ENCODE results near the gene WDFY4. TPM values are rescaled to one million over a fixed set of nuclear protein-coding genes. Genes with fewer than 3 reads are reported as not detected.

The WDFY4 gene
- total and polyA plus RNA-seq, 2 of the 13 experiments (the other 11 are each of a cell fraction or from before 2014, with no cell fraction given) = not detected

DNA sequence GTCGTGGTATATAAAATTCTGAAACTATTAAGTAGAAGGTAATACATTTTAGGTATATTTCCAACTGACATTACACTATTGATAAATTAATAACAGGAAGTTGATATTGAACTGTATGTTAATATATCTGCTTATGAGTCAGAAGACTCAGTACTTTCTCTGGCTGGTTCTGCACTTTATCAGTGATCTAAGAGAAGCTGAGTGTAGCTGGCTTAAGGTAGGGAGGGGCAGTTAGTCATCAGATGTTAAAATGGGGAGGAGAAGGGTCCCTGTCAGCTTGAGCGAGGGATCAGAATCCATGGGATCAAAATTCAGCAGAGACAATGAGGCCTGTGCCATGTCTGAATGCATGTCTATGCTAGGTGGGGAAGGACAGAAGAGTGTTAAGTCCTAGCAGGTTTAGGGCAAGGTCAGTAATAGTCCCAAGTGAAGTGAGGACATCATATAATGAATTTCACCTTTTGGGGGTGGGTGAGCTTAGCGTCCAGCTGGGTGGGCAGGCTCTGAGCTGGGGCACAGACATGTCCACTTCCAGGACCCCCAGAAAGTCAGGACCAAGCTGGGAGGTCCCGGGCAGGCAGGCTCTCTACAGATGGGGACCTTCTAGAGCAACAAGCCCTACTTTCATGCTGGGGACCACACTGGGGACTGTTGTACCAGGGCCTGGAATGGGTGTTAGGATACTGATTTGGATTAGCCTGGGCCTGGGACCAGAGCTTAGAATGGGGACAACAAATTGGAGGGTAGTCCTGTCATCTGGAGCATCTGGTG is 82.9 kb downstream of the WDFY4 start:
- Histone ChIP-seq H3K4me2 (ENCODE audit: low read depth, low read length) (no peak overlapping the region), H3K27ac (ENCODE audit: extremely low read length, insufficient read depth, low read length) (no peak overlapping the region), H4K20me1 (ENCODE audit: insufficient read depth, low read length) (no peaks in the 10 kb centered on the region), H3K9ac (ENCODE audit: insufficient read depth, low read depth, low read length) (no peak overlapping the region), H3K79me2 (ENCODE audit: insufficient read depth, low read length) (no peaks in the 10 kb centered on the region), H3K9me3 (ENCODE audit: low read length) (no peaks in the 10 kb centered on the region), H3K4me1 (ENCODE audit: insufficient read depth, low read length) (no peaks in the 10 kb centered on the region), H3K36me3 (replicated peaks in 1 of 2; ENCODE audit: control insufficient read depth in 1 of 2, insufficient read depth in 2 of 2, low read length in 2 of 2) (no peaks in the 10 kb centered on the region), H2AFZ (ENCODE audit: low read length) (no peak overlapping the region), H3K27me3 (ENCODE audit: control insufficient read depth in 1 of 2, insufficient read depth in 2 of 2, low read length in 2 of 2) (peaks cover 2 to 10% of the 10 kb centered on the region in 2 experiments; a peak in 2 of 5 replicates), H3K4me3 (replicated peaks in 1 of 3; ENCODE audit: insufficient read depth in 1 of 3, low read depth in 2 of 3, low read length in 3 of 3) (no peak overlapping the region)
- ATAC-seq (no peak), FAIRE-seq (no peak), DNase-seq (ENCODE audit: low spot score) (no peak)
- WGBS (ENCODE audit: low lambda C conversion rate) = 2% methylated on average over 4 of the region's 4 CpGs
- ChIA-PET POLR2A (no interaction called here), CTCF (ENCODE audit: low intra/inter-chr PET ratio, low total read pairs) (no interaction called here)
- BruUV-seq (replicated peaks) = no TSS peak
- intact Hi-C loops (cut with micrococcal nuclease; ENCODE audit: unreplicated experiment) (no loop called here), in situ Hi-C loops (cut with HindIII; ENCODE audit: extremely low pct_ligation_motif_present, low pct_unique_long_range_greater_than_20kb) (no loop called here)
- no peak for TF ChIP-seq RFX5 (IDR thresholded peaks at IDR 0.05; ENCODE audit: low read depth, low read length)
- no peak for TF ChIP-seq GLMP (CRISPR knock-in tag; IDR thresholded peaks at IDR 0.05; ENCODE audit: borderline replicate concordance)
- TF ChIP-seq ZNF576 (CRISPR knock-in tag; IDR thresholded peaks at IDR 0.05) = no peak
- TF ChIP-seq ZFP36L2 (CRISPR knock-in tag; IDR thresholded peaks at IDR 0.05) = no peak
- TF ChIP-seq PHF5A (CRISPR knock-in tag; IDR thresholded peaks at IDR 0.05; ENCODE audit: low read depth, unreplicated experiment) = no peak
- TF ChIP-seq, protein P1, sequence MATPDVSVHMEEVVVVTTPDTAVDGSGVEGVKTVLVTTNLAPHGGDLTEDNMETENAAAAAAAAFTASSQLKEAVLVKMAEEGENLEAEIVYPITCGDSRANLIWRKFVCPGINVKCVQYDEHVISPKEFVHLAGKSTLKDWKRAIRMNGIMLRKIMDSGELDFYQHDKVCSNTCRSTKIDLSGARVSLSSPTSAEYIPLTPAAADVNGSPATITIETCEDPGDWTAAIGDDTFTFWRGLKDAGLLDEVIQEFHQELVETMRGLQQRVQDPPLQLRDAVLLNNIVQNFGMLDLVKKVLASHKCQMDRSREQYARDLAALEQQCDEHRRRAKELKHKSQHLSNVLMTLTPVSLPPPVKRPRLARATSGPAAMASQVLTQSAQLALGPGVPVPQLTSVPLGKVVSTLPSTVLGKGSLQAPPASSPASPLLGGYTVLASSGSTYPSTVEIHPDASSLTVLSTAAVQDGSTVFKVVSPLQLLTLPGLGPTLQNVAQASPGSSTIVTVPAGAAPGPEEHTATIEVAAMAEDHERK (CRISPR knock-in tag; IDR thresholded peaks at IDR 0.05; ENCODE audit: low read depth) = no peak
- no peak for TF ChIP-seq ZNF784 (CRISPR knock-in tag; IDR thresholded peaks at IDR 0.05; ENCODE audit: borderline replicate concordance)
- TF ChIP-seq ZSCAN5A (CRISPR knock-in tag; IDR thresholded peaks at IDR 0.05; ENCODE audit: borderline replicate concordance) = no peak
- no peak for TF ChIP-seq TAF1 (CRISPR knock-in tag; IDR thresholded peaks at IDR 0.05)
- TF ChIP-seq SKI (IDR thresholded peaks at IDR 0.05; ENCODE audit: partially characterized antibody) = no peak
- no peak for TF ChIP-seq ZNF800 (CRISPR knock-in tag; IDR thresholded peaks at IDR 0.05)
- TF ChIP-seq TFAP4 (IDR thresholded peaks at IDR 0.05; ENCODE audit: borderline replicate concordance, low read depth) = no peak
- no peak for TF ChIP-seq ARNTL (CRISPR knock-in tag; IDR thresholded peaks at IDR 0.05)
- TF ChIP-seq, protein P2, sequence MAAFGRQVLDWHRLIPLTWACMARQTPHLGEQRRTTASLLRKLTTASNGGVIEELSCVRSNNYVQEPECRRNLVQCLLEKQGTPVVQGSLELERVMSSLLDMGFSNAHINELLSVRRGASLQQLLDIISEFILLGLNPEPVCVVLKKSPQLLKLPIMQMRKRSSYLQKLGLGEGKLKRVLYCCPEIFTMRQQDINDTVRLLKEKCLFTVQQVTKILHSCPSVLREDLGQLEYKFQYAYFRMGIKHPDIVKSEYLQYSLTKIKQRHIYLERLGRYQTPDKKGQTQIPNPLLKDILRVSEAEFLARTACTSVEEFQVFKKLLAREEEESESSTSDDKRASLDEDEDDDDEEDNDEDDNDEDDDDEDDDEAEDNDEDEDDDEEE (CRISPR knock-in tag; IDR thresholded peaks at IDR 0.05) = no peak

Measured in HepG2 (cell line).